Hematopoietic multipotent progenitor cell treated with erythropoietin and hydrocortisone succinate and interleukin-3 and kit ligand, for 8 days (in vitro differentiated cells): Measurements from ENCODE around the gene PLET1.
"Not testable (repeated sequence)": the region's sequence is repeated elsewhere in the genome, so short reads cannot be mapped to it uniquely, and the experiment has no call there.

Experiments
- DNase-seq: peaks from one replicate; pipeline ENCODE4 v3.0.0-alpha.2; 2015

The PLET1 gene

GRCh38 chr11:112210890-112211289, 49.8 kb downstream of the PLET1 start:
- no peak for DNase-seq

GRCh38 chr11:112206071-112206470, 54.6 kb downstream of the PLET1 start:
- DNase-seq, result no peak

- no peak for DNase-seq
Observed at GRCh38 chr11:112200252-112200651, 60.4 kb downstream of the PLET1 start.

GRCh38 chr11:112199101-112199500, 61.6 kb downstream of the PLET1 start:
- DNase-seq, result not testable (repeated sequence)
